MM.1S (cell line): Measurements from ENCODE around the gene LZTS2.

Experiments used
- EZH2 ChIP-seq: fragments of 300-600 bp; sonication (generic); optimal IDR thresholded peaks from 2 replicates; pipeline ENCODE3; 2017; ENCODE audit warnings: low read depth, mild to moderate bottlenecking, antibody characterized with exemption, low read length, mixed read lengths
- TF ChIP-seq, protein P1 (sequence below): fragments of 300-600 bp; sonication (generic); IDR thresholded peaks from 2 replicates; pipeline ENCODE4 v1.5.1; 2016; ENCODE audit warnings: antibody characterized with exemption, low read length, mixed read lengths

GRCh38 chr10:101021692-101022251 lies 22.2 kb downstream of the LZTS2 start:
- TF ChIP-seq, protein P1, sequence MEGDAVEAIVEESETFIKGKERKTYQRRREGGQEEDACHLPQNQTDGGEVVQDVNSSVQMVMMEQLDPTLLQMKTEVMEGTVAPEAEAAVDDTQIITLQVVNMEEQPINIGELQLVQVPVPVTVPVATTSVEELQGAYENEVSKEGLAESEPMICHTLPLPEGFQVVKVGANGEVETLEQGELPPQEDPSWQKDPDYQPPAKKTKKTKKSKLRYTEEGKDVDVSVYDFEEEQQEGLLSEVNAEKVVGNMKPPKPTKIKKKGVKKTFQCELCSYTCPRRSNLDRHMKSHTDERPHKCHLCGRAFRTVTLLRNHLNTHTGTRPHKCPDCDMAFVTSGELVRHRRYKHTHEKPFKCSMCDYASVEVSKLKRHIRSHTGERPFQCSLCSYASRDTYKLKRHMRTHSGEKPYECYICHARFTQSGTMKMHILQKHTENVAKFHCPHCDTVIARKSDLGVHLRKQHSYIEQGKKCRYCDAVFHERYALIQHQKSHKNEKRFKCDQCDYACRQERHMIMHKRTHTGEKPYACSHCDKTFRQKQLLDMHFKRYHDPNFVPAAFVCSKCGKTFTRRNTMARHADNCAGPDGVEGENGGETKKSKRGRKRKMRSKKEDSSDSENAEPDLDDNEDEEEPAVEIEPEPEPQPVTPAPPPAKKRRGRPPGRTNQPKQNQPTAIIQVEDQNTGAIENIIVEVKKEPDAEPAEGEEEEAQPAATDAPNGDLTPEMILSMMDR: no peak
- TF ChIP-seq EZH2: no peak
